Esophagus squamous epithelium (tissue), 4 donors: Measurements from ENCODE around the gene CD163L1.

ENCODE experiments used
- POLR2A ChIP-seq, 4 donors: fragments of 450-650 bp; IDR thresholded peaks; one replicate each; pipeline ENCODE4 v1.6.1; 2017; ENCODE audit warnings: antibody characterized with exemption in 4 of 4, mild to moderate bottlenecking in 4 of 4, moderate library complexity in 3 of 4
- TF ChIP-seq, protein P1 (sequence below), 6 experiments: fragments of 450-650 bp in 4 of 6; fragments of 200-600 bp in 2 of 6; sonication (generic) in 2 of 6; IDR thresholded peaks; one replicate each; pipeline ENCODE4 v1.5.1; 2016 to 2019; ENCODE audit warnings: antibody characterized with exemption in 6 of 6, mild to moderate bottlenecking in 4 of 6, moderate library complexity in 4 of 6

DNA sequence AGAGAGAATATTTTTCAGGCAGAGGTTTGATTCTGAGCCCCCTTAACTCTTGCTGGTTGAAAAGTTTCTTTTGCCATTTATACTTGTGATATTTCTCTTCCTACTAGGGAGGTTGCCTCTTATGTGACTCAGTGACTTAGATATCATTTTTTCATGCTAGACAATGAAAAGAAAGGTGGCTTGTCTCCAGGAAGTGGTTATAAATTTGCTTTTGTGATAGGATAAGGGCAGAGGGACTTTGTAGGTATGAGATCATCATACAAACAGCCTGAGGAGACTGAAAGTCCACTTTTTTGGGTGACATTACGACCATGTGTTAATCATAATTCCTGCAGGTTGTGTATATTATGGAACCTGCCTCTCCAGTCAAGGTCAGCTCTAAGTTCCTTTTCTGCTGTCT is 104.3 kb downstream of the CD163L1 start:
- TF ChIP-seq POLR2A (IDR thresholded peaks at IDR 0.05): no peak
- TF ChIP-seq, protein P1, sequence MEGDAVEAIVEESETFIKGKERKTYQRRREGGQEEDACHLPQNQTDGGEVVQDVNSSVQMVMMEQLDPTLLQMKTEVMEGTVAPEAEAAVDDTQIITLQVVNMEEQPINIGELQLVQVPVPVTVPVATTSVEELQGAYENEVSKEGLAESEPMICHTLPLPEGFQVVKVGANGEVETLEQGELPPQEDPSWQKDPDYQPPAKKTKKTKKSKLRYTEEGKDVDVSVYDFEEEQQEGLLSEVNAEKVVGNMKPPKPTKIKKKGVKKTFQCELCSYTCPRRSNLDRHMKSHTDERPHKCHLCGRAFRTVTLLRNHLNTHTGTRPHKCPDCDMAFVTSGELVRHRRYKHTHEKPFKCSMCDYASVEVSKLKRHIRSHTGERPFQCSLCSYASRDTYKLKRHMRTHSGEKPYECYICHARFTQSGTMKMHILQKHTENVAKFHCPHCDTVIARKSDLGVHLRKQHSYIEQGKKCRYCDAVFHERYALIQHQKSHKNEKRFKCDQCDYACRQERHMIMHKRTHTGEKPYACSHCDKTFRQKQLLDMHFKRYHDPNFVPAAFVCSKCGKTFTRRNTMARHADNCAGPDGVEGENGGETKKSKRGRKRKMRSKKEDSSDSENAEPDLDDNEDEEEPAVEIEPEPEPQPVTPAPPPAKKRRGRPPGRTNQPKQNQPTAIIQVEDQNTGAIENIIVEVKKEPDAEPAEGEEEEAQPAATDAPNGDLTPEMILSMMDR (IDR thresholded peaks at IDR 0.05): no peak
